Umbilical cord (tissue), 2 donors: ENCODE measurements around the gene MTAP. TPM values are rescaled to one million over a fixed set of nuclear protein-coding genes. Genes with fewer than 3 reads are reported as not detected.

Experiments used
- DNase-seq: peaks from one replicate; pipeline ENCODE4 v3.0.0-alpha.2; 2015; ENCODE audit warnings: low spot score
- total RNA-seq: library from RNA; depleted of rRNA; stranded (reverse); fragments of >200 nt; gene quantifications from one replicate; pipeline ENCODE4 v1.2.3, GENCODE V29; 2014; ENCODE audit warnings: low replicate concordance; ENCODE audit not compliant: insufficient read depth

Gene MTAP
- total RNA-seq, 1 donor from 2014 or later, result 60.7 TPM

DNA sequence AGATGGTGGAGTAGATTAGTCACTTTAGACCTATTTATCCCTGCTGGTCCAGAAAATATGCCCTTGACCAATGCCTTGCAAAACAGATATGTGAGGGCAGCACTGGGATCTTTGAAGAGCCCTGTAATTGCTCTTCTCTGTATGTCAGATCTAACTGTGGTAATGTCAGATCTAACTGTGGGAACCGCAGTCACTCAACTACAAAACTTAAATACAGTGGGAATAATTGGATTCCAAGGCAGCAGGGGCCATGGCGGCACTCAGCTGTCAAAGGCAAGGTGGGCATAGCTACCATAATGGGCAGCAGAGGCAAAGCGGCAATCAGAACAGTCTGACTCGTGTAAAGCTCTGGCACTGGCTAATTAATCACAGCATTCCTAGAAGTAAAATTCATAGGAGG, 46.2 kb downstream of the MTAP start:
- no peak for DNase-seq

DNA sequence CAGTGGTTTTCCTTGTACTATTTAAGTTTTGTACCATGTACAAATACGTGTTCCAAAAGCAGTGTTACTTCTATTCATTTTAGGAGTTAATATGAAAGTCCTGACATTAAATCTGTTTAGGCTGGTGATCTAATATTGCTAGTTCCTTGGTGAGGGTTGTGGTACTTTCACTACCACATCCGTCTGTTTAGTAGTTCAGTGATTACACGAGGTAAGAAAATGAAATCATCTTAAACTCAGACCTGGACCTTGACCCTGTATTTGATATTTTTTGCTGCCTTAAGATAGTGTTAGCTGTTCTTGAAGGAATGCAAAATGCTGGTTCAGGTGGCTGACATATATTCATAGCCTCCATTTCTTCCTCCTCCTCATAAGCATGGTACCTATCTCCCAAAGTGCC, 50.3 kb downstream of the MTAP start:
- no peak for DNase-seq

DNA sequence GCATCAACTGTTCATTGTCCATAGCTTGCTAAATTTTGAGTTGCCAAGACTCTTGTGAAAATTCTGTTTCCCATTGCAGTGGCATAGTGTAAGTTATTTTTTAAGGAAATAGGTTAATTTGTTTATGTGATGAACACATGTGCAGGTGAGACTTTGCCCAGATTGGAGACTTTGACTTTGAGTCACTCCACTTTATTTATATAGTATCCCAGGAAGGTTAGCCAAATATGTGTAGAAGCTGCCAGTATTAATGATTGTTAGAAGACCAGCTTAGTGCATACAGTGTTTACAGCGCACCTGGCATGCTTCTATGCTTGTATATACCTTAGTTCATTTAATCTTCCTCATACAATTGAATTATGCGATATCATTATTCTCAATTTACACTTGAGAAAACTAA, 51.0 kb downstream of the MTAP start:
- DNase-seq, result no peak

DNA sequence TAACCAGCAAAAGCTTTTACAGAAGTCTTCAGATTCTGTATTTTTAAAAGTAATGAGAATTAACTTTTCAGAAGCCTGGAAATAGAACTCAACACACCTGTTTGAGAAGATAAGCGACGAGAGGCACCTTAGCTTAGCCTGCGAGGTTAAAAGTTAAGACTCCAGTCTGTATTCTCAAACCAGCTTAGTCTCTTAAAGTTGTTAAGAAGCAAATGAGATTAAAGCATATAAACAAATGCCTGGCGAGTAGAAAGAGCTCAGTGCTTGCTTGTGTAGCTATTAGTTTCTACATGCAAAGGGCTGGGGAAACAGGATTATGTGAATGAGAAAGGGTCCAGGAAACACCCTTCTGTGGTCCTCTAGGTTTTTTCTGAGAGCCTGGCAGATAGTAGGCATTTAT, 51.7 kb downstream of the MTAP start:
- no peak for DNase-seq

DNA sequence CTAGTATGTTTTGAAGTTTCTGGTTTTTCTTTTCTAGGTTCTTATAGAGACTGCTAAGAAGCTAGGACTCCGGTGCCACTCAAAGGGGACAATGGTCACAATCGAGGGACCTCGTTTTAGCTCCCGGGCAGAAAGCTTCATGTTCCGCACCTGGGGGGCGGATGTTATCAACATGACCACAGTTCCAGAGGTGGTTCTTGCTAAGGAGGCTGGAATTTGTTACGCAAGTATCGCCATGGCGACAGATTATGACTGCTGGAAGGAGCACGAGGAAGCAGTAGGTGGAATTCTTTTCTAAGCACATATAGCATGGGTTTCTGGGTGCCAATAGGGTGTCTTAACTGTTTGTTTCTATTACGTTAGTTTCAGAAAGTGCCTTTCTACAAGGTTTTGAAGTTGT, 52.2 kb downstream of the MTAP start:
- peak; percentile 5 for DNase-seq

DNA sequence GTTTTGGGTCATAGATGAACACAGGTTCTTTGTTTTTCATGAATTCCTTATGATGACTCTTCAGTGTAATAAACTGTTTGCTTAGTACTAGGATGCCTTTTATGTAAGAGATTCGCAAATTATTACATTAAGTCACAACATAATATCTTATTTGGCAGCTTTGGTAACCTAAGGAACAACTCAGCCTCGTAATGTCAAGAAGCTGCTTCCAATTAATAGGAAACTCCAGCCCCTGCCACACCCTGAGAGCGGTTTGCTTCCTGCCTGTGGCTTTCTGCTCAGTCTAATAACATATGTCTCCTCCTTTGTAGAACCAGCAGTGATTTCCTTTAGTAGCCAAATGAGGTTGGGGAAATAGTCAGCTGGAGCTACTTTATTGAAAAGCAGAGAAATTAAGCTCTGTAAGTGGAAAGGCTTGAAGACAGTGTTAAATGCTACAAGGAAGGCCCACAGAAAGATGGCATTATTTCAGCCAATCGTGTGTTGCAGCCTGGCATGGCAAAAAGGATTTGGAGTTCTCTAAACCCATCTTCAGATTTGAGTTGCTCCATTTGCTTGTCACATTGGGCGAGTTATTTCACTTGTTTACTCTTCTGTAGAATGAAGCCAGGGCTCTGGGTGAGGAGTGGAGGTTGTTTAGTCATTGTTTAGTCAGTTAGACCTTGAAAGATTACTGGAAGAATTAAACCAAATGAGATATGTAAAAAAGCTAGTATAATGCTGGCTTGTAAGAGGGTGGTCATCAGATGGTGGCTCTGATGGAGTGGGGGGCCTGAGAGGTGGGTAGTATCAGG, 54.1 kb downstream of the MTAP start:
- no peak for DNase-seq

DNA sequence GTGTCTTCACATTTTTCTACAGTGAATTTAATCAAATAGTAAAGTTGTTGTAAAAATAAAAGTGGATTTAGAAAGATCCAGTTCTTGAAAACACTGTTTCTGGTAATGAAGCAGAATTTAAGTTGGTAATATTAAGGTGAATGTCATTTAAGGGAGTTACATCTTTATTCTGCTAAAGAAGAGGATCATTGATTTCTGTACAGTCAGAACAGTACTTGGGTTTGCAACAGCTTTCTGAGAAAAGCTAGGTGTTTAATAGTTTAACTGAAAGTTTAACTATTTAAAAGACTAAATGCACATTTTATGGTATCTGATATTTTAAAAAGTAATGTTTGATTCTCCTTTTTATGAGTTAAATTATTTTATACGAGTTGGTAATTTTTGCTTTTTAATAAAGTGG, 60.4 kb downstream of the MTAP start:
- DNase-seq, result no peak

DNA sequence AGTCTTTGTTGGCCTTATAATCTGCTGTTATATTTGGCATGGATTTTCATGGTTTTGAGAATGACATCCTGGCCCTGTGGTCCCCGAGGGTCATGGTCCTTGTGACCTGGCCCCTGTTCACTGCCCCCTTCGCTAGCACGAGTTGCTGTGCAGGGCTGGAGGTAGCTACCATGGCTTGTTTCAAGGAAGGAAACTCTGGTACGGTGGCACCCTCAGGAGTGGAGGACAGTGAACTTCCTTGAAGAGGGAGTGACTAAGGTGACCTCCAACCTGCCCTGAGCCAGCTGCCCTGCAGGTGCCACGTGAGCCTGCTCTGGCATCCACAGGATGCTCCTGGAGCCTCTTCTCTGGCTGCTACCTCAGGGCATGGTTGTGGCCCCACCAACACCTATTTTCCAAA, 62.1 kb downstream of the MTAP start:
- no peak for DNase-seq

DNA sequence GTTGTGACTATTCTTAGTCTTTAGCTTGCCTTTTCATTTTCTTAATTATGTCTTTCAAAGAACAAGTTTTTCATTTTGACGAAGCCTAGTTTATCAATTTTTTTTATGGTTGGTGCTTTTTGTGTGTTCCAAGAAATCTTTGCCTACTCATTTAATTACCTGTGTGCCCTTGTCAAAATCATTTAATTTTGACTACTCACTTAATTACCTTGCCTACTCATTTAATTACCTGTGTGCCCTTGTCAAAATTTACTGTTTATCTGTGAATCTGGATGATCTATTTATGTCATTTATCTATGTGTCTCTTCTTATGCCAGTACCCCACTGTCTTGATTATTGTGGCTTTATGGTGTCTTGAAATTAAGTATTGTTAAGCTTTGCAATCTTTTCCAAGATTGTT, 63.9 kb downstream of the MTAP start:
- no peak for DNase-seq

DNA sequence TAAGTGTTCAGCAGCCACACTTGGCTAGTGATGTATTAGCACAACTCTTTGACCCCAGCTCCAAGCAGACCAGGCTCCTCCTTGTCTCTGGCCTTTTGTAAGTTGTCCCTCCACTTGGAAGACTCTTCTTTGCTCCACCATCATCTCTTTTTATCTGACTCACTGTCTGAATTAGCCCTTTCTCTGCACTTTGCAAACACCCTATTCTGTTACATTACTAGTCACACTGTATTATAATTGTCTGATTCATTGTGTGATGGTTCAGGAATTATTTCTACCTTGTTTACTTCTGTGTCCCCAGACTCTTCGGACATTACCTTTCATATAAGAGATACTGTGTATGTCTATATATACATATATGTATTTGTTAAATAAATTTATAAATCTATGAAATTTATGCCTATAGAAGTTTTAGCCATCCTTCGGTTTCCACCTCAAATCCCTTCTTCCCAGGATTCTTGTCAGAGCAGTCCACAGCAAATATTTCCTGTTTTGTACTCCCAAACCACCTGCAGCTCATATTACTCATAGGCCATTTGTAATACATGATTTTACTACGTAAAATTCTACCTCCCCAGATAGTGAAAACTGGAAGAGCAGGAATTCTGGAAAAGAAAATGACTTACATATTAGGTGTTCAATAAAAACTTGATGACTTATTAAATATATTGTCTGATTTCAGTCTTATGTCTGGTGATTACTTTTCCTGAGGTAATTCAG, 69.0 kb downstream of the MTAP start:
- no peak for DNase-seq

DNA sequence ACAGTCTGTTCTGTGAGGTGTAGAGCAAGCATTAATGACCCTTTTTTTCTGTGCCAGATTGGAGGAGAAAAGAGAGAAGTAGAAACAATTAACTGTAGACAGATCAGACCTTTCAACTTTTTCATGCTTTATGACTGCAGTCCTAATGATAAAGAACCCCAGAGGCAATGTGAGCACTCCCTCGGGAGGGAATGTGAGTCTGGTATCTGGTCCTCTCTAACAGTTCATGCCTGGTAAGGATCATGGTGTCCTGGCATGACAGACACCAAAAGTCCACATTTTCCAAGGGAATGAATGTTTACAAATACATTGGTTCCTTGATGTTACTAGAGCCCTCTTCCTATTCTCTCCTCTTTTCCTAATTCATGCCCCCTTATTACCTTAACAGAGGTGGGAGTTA, 70.3 kb downstream of the MTAP start:
- no peak for DNase-seq

DNA sequence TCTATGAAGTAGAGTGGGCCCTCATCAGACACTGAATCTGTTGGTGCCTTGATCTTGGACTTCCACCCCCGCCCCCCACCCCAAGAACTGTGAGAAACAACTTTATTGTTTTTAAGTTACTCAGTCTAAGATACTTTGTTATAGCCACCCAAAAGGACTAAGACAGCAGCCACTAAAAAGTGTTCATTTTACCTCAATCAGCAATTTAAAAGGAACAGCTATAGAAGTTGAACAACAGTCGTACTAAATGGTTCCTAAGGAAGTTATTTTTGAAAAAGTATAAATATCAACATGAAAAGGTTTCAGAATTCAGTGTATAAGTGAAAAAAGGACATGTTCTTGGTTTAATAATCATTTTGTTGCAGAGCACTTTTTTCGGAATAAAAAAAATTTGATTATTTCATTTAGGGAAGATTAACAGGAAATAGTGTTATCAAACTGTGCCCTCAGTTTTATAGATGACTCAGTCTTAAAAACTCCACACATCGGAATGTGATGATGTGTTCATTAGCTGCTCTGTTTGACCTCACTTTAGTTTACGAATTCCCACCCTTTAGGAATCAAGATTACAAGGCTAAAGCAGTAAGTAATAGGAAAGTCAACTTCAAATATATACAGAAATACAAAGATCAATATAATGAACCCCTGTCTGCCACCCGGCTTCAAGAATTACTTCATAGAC, 71.2 kb downstream of the MTAP start:
- DNase-seq, result no peak

DNA sequence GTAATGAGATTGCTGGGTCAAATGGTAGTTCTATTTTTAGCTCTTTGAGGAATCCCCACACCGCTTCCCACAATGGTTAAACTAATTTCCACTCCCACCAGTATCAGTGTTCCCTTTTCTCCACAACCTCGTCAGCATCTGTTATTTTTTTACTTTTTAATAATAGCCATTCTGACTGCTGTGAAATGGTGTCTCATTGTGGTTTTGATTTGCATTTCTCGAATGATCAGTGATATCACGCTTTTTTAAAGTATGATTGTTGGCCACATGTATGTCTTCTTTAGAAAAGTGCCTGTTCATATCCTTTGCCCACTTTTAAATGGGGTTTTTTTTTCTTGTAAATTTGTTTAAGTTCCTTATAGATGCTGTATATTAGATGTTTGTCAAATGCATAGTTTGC, 73.5 kb downstream of the MTAP start:
- no peak for DNase-seq

DNA sequence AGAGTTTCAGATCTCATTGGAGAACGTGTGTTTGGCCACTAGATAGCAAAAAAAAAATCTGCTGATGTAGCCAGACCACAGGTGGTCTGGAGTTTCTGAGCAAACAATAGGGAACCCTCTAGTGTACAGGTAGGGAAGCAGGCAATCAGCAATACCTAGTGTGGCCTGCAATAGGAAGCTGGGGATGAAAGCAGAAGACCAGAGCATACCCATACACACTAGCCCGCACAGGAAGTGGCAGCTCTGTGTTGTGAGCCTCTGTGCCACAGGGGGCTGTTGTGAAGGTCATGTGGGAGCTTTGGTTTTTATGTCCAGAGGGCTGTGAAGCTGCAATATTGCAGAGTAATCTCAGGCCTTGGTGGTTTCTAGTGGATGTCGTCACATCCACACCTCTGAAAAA, 81.2 kb downstream of the MTAP start:
- no peak for DNase-seq

DNA sequence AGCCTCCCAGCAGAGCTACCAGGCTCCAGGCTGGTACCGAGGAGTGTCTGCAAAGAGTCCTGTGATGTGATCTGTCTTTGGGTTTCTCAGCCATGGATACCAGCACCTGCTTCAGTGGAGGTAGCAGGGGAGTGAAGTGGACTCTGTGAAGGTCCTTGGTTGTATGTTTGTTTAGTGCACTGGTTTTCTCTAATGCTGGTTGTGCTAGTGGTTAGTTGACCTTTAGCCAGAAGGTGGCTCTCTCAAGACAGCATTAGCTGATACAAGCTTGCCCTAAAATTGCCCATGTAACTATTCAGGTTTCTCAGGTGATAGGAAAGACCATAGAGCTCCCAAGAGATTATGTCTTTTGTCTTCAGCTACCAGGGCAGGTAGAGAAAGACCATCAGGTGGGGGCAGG, 87.2 kb downstream of the MTAP start:
- no peak for DNase-seq

DNA sequence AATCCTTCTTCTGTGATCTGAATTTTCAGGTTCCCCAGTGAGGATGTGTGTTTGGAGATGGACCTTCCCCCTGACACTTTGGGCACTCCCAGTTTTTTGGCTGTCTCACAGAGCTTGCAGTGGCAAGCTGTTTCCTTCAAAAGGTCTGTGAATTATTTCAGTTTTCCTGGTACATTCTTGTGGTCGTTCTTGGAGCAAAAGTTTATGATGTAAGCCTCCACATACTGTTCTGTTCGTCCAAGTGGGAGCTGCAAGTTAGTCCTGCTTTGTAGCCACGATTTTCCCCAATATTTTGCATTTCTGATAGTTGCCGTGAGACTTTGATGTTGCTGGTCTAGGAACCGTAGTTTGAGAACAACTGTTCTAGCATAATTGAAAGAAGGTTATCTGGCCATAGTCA, 88.3 kb downstream of the MTAP start:
- no peak for DNase-seq

DNA sequence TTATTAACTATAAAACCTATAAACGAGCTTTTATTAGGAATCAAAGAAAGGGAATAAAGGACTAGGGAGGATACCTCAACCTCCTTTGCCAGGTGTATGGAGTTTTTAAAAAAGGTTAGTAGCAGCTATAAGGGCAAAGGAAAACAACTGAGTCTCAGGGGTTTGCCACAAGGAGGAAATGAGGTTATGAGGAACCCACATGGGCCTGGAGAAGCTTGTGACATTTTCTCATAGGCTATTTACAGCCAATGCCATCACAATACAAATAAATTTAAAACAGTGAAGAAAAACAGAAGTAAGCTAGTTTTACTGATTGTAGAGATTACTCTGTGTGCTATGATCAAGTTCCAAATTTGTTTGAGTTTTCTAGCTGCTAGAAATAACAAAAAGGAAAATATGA, 99.1 kb downstream of the MTAP start:
- no peak for DNase-seq

DNA sequence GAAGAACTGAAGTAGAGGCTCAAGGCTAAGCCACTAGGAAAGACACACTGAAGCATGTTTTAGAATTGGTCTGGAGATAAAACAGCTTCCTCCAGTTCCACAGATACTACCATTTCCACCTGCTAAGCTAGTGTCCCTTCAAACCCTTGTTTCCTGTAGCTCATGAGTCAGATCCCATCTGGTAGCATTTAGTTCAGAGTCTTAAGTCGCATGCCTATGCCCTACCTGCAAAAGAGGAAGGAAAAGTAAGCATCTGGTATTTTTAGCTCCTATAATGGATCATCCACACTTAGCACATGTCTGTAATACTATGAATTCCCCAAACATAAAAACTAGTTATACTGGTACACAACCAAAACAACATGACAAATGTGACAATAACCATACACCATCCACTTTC, 99.7 kb downstream of the MTAP start:
- DNase-seq, result no peak

DNA sequence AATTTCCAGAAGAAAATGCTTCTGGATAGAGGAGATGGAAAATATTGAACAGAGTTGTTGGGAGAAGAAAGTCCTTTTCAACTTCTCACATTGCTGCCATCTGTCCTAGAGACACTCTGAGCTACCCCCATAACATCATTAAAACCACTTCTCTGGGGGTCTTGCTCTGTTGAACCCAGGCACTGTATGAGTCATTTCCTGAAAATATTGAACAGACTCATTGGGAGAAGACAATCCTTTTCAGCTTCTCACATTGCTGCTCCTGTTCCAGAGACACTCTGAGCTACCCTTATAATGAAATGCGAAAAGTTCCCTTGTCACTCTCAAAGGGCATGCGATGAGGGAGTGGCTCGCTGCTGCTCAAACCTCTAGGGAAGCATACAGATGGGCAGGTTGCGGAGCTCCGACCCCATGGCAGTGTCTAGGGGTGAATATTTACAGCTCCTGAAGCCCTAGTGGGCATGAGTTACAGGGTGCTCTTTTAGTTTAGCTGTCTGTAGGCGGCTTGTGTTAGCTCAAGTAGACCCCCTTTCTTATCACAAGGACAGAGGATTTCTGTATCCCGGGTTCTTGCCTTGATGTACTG, 101.0 kb downstream of the MTAP start:
- no peak for DNase-seq

DNA sequence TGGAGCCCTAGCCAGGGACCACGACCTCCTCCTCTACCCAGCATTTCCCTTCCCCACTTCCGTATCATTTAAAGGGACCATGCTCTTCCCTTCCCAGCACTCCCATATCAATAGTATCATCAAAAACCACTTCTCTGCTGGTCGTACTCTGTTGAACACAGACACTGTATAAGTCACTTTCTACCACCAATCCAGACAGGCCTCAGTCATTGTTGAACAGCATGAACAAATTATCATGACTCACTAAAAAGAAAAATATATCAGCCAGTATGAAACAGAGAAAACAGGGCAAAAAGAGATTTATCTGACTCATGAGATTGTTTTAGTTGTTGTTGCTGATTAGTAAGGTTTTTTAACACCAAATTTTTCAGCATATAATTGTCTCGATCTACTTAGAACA, 101.9 kb downstream of the MTAP start:
- no peak for DNase-seq

DNA sequence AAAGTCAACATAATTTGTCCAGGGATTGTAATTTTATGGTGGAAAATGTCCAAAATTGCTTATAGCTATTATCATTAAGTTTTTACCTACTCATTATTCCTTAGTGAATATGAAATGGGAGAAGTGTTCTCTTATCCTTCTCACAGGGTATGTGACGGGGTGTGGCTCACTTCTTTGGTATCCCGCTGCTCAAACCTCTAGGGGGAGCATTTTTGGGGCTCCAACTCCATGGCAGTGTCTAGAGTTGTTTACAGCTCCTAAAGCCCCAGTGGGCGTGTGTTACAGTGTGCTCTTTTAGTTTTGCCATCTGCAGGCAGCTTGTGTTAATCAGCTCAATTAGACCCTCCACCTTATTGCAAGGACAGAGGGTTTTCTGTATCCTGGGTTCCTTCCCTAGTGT, 102.3 kb downstream of the MTAP start:
- DNase-seq, result no peak

DNA sequence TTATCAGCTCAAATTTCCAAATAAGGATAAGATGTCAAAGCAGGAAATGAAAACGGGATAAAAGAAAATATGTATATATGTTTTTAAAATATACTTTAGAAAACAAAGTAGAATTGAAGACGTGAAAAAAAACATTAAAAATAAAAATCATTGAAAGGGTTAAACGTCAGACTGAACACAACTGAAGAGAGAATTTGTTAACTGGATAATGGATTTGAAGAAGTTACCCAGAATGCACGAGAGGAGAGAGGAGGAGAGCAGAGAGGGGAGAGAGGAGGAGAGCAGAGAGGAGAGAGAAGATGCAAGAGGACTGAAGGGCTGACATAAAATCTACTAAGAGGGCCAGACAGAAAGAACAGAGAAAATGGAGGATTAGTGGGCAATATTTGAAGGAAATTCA, 103.8 kb downstream of the MTAP start:
- DNase-seq, result no peak

DNA sequence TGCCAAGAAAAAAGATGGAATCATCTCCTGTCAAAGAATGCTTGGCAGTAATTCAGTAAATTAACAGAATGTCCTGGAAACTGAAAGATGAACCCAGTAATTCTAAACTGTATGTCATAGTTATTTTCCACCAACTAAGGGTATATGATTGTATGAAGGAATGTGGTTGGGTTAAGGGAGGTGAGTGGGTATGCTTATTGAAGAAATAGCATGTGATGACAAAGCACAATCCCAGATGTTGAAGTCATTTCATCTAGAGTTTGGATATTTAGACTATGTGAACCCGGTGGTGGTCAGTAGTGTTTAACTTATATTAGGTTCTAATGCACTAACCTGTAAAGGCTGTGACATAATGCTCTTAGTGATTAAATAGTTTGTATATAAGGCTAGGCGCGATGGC, 104.4 kb downstream of the MTAP start:
- no peak for DNase-seq
